CD4-positive, alpha-beta T cell treated with Interleukin-21 for 1 hour (primary cell): Measurements from ENCODE around the gene POMP.
"Not testable (repeated sequence)": the region's sequence is repeated elsewhere in the genome, so short reads cannot be mapped to it uniquely, and the experiment has no call there.

ENCODE experiments used
- DNase-seq: peaks from one replicate; pipeline ENCODE4 v3.0.0-alpha.2; 2020

Gene POMP

GRCh38 chr13:28638756-28639155 is 20.2 kb upstream of the POMP start:
- no peak for DNase-seq

GRCh38 chr13:28640861-28641599 is 17.9 kb upstream of the POMP start:
- no peak for DNase-seq

- DNase-seq = no peak
Measured at GRCh38 chr13:28641600-28641926, 17.4 kb upstream of the POMP start.

- DNase-seq = no peak
Measured at GRCh38 chr13:28650284-28650683, 8.6 kb upstream of the POMP start.

- DNase-seq = no peak
Measured at GRCh38 chr13:28651810-28652401, 7.0 kb upstream of the POMP start.

GRCh38 chr13:28653111-28653510 is 5.8 kb upstream of the POMP start:
- DNase-seq = no peak

- no peak for DNase-seq
Measured at GRCh38 chr13:28654276-28654675, 4.7 kb upstream of the POMP start.

- no peak for DNase-seq
Measured at GRCh38 chr13:28655561-28655960, 3.4 kb upstream of the POMP start.

GRCh38 chr13:28657784-28658538 is 969 bp upstream of the POMP start:
- DNase-seq = no peak

GRCh38 chr13:28658539-28658795 is 463 bp upstream of the POMP start:
- DNase-seq = no peak

GRCh38 chr13:28659621-28659970 is 666 bp downstream of the POMP start:
- peak; percentile 59 for DNase-seq

- no peak for DNase-seq
Measured at GRCh38 chr13:28666897-28667488, 8.1 kb downstream of the POMP start.

- DNase-seq = no peak
Measured at GRCh38 chr13:28671126-28671792, 12.3 kb downstream of the POMP start.

- DNase-seq = no peak
Measured at GRCh38 chr13:28678809-28679208, 19.9 kb downstream of the POMP start.

- DNase-seq = no peak
Measured at GRCh38 chr13:28679628-28680027, 20.7 kb downstream of the POMP start.

- DNase-seq = no peak
Measured at GRCh38 chr13:28680541-28680940, 21.6 kb downstream of the POMP start.

GRCh38 chr13:28683169-28683568 is 24.2 kb downstream of the POMP start:
- not testable (repeated sequence) for DNase-seq

GRCh38 chr13:28684257-28684656 is 25.3 kb downstream of the POMP start:
- DNase-seq = no peak

GRCh38 chr13:28685114-28685513 is 26.2 kb downstream of the POMP start:
- no peak for DNase-seq

GRCh38 chr13:28685892-28686291 is 27.0 kb downstream of the POMP start:
- no peak for DNase-seq

GRCh38 chr13:28693605-28694491 is 34.9 kb downstream of the POMP start:
- DNase-seq = not testable (repeated sequence)

GRCh38 chr13:28697441-28697840 is 38.5 kb downstream of the POMP start:
- DNase-seq = no peak

GRCh38 chr13:28699246-28699645 is 40.3 kb downstream of the POMP start:
- DNase-seq = no peak
